HG03469 (cell line): ENCODE results near the gene PRMT3.
A peak's percentile ranks its signal among the peaks of the same experiment; 100 is the strongest.
"Not testable (repeated sequence)": the region's sequence is repeated elsewhere in the genome, so short reads cannot be mapped to it uniquely, and the experiment has no call there.

Experiments
- ATAC-seq: cut with Tn5 transposase; IDR thresholded peaks from one replicate; pipeline ENCODE4 v1.9.1; 2021; ENCODE audit warnings: mild to moderate bottlenecking, moderate library complexity, moderate number of reproducible peaks; ENCODE audit not compliant: unreplicated experiment

The PRMT3 gene

DNA sequence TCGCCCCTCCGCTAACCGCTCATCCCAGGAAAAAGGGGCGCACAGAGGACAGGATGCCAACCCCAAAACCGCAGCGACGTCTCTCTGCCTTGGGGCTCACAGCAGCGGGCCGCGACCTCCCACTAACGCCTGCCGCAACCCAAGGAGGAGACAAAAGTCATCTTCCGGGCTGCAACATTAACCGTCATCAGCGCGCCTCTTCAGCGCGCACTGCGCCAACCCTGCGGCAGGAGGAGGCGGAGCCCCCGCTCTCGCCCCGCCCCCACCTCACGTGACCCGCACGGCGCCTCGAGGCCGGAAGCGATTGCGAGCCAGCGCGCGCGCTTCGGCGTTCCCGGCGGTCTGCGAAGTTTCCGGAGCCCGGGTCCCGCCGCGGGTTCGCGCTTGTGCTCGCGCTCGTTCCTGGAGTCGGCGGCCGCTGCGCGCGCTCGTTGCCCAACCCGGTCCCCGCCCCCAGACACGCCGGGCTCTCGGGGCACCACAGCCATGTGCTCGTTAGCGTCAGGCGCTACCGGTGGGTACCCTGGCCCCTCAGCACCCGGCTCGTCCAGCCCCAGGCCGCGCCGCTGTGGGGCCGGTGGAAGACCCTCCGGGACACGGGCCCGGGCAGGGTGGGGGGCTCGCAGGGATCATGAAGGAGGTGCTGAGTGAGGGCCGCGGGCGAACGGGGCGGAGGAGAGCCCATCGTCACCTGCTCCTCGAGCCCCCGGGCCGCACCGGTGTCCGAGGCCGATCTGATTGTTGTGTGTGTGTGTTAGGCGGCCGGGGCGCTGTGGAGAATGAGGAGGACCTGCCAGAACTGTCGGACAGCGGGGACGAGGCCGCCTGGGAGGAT is at the start of gene PRMT3:
Gene PRMT3, plus strand, starts transcription at position 456 of the 835 bp plus-strand sequence. Its CDS starts 31 bp downstream, at position 487.
- ATAC-seq: peak; percentile 71

GRCh38 chr11:20342347-20343141 is 45.0 kb upstream of the PRMT3 start:
- ATAC-seq: no peak

- no peak for ATAC-seq
These were observed 36.4 kb upstream of the PRMT3 start for GRCh38 chr11:20351136-20351535.

DNA sequence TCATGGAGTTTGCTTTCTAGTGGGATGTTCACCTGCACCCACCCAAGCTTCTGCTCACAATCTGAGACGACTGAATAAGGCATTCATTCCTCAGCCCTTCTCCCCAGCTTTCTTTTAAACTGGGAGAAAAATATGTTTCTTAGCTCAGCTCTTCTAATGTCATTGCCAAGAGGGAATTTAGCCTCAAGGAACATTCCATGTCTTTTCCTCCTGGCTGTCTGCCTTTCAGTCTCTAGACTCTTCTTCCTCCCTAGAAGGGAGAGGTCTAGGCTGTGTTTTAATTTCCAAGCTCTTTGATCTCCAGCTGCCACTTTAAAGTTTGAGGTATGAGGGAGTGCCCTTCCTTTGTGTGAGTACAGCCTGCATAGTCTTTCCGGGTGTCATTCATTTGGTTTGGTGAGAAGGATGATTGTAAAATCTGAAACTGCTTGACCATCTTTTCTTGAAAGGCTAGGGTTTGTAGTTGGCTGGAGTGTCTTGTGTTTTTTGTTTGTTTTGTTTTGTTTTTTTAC is 35.7 kb upstream of the PRMT3 start:
- ATAC-seq: no peak

- no peak for ATAC-seq
These were observed 33.6 kb upstream of the PRMT3 start for GRCh38 chr11:20353829-20354434.

DNA sequence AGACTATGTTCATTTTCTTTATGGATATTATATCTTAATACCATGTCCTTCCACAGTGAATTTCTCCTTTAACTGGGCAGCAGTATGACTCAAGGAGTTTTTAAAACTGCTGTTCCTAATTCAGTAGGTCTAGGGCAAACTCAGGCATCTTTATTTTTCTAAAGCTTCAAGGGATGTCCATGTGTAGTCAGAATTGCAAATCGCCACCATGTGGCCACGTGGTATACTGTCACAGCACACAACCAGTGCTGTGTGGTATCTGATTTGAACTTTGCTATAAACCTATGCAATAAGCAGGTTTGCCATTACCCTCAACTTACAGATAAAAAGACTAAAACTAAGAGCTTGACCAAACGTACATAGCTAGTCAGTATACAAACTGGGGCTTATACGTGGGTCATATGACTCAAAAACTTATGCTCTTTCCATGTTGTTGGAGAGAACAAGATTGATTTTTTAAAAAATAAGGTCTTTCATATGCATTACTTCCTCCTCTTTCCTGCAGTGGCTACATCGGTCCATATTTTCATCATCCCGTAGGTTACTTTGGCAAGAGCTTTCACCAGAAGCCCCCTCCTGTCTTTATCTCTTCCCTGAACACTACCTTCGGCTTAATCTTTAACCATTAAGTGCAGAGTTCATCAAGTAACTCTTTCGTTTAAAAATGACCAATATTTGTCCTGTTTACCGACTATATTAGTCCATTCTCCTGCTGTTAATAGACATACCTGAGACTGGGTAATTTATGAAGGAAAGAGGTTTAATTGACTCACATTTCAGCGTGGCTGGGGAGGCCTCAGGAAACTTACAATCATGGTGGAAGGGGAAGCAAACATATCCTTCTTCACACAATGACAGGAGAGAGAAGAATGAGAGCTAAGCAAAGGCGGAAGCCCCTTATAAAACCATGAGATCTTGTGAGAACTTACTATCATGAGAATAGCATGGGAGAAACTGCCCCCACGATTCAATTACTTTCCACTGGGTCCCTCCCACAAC is 32.0 kb upstream of the PRMT3 start:
- ATAC-seq: peak; percentile 91

GRCh38 chr11:20357150-20357549 is 30.4 kb upstream of the PRMT3 start:
- no peak for ATAC-seq

DNA sequence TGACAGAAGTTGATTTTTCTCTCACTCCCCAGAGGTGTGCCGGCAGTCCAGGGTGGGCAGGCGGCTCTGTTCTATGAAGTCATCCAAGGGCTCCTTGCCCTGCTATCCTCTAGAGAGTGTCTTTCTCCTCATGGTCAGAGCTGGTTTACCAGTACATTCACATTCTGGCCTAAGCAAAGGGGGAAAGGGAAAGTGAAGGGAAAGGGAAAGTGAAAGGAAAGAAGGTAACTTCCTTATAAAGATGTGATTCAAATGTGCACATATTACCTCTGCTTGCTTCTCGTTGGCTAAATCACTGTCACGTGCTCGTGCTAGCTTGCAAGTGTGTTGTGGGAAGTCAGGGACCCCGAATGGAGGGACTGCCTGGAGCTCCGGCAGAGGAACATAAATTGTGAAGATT is 26.9 kb upstream of the PRMT3 start:
- no peak for ATAC-seq

GRCh38 chr11:20362481-20362880 is 25.0 kb upstream of the PRMT3 start:
- no peak for ATAC-seq

GRCh38 chr11:20363149-20363499 is 24.4 kb upstream of the PRMT3 start:
- no peak for ATAC-seq

GRCh38 chr11:20363500-20364340 is 23.8 kb upstream of the PRMT3 start, which contains the start of gene HTATIP2:
Gene HTATIP2 (plus strand): TSS chr11:20363714. CDS start chr11:20364238, 524 bp downstream.
- peak; percentile 92 for ATAC-seq

DNA sequence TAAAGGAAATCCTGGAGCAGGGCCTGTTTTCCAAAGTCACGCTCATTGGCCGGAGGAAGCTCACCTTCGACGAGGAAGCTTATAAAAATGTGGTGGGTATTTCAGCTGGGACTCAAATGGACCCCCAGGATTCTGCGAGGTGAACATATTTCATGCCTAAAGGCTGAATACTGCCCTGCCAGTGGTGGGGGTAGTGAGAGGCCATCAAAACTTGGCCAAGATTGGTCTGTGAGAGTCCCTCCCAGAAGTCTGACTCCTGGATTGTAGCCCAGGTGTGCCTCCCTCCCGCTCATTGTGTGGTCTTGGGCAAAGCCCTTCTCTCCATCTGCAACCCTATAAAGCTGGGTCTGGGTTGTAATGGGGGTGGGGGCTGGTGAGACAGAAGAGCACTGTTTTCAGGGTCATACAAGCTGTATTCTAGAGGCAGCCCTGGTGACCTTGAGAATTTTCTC is 23.1 kb upstream of the PRMT3 start:
- no peak for ATAC-seq

GRCh38 chr11:20365465-20365864 is 22.1 kb upstream of the PRMT3 start:
- not testable (repeated sequence) for ATAC-seq

GRCh38 chr11:20367313-20367948 is 20.1 kb upstream of the PRMT3 start:
- no peak for ATAC-seq

GRCh38 chr11:20368438-20368837 is 19.1 kb upstream of the PRMT3 start:
- ATAC-seq: no peak

DNA sequence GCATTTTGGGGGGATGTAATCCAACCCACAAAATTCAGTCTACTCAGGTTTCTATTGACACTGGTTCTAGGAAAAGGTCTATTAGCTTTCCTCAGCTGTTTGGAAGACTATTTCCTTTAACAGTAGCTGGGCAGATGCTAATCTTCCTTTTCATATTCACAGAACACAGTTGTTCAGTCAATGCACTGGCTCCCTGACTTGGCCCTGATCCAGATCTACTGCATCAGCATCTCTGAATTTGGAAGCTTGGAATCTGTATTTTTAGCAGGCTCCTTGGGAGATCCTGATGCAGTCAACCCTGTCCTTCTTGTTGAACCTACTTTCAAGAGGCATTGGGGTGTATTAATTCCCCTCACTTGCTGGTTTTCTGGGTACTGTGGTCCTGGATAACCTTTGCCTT is 17.7 kb upstream of the PRMT3 start:
- ATAC-seq: no peak

DNA sequence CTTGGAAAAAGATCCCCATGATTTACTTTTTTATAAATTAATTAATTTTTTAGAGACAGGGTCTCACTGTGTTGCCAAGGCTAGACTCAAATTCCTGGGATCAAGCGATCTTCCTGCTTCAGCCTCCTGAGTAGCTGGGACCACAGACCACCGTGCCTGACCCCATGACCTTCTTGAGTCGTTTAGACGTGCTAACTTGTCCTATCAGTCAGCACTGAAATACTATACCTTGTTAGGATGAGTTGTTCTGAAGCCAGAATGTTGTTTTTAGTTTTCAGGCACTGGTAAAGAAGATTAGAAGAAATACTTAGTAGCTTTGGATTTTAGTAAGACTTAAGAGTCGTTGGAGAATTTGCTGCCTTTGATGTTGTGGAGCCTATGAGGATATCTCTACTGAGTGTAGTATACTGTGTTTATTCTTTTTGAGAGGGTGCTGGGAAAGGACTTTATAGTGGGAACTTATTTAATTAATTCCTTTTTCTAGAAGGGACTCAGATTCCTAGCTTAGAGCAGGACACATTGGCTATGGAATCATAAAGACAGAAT is 15.4 kb upstream of the PRMT3 start:
- no peak for ATAC-seq

DNA sequence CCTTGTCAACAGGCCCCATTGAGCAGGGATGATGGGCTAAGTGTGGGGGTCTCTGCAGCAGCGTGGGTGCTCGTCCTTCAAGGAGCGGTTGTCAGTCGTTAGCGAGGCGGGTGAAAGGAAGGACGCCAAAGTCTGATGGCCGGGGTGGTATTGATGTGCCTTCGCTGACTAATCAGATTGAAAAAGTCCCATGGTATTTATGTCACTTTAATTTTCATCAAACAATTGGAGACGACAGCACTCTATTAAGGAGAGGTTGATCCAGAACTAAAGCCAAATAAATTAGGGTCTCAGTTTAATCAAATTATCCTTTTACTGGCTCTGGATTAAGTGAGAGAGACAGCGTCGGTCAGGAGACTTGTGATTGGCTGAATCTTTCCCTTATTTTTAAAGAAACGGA is 14.4 kb upstream of the PRMT3 start:
- ATAC-seq: no peak
